Right atrium auricular region (tissue), 2 donors: Measurements from ENCODE around the gene WTAP. TPM values are rescaled to one million over a fixed set of nuclear protein-coding genes. Genes with fewer than 3 reads are reported as not detected.
A peak's percentile ranks its signal among the peaks of the same experiment; 100 is the strongest.
"Not testable (repeated sequence)": the region's sequence is repeated elsewhere in the genome, so short reads cannot be mapped to it uniquely, and the experiment has no call there.

ENCODE experiments used
- DNase-seq: peaks from one replicate; pipeline ENCODE4 v3.0.0-alpha.2; 2019; ENCODE audit warnings: low spot score
- H3K27ac ChIP-seq, 2 donors: fragments of 200-600 bp; sonication (generic); 1 replicate in 1 of 2; 2 replicates in 1 of 2; pipeline ENCODE4 v1.5.1; 2016 to 2019
- H3K27me3 ChIP-seq, 2 donors: fragments of 200-600 bp; sonication (generic); one replicate each; pipeline versions ENCODE4 v1.5.1 to v1.6.0; 2017 to 2019
- H3K36me3 ChIP-seq: fragments of 200-600 bp; sonication (generic); one replicate; pipeline ENCODE4 v1.5.1; 2016
- H3K4me1 ChIP-seq, 2 donors: fragments of 200-600 bp; sonication (generic); one replicate each; pipeline versions ENCODE4 v1.5.1 to v1.6.0; 2017 to 2019
- H3K4me3 ChIP-seq, 2 donors: fragments of 200-600 bp; sonication (generic); 1 replicate in 1 of 2; 2 replicates in 1 of 2; pipeline ENCODE4 v1.5.1; 2017 to 2019; ENCODE audit warnings: mild to moderate bottlenecking in 1 of 2, moderate library complexity in 1 of 2
- H3K9me3 ChIP-seq, 2 donors: fragments of 200-600 bp; sonication (generic); one replicate each; pipeline ENCODE4 v1.5.1; 2019
- total RNA-seq, 2 donors: library from RNA; depleted of rRNA; stranded (reverse); fragments of >200 nt; gene quantifications; one replicate each; pipeline ENCODE4 v1.1.0, GENCODE V29; 2016
- TF ChIP-seq, protein P1 (sequence below), 2 donors: fragments of 200-600 bp; sonication (generic); IDR thresholded peaks; one replicate each; pipeline ENCODE4 v1.5.1; 2019; ENCODE audit warnings: antibody characterized with exemption in 2 of 2

Gene WTAP
- total RNA-seq, 2 donors from 2014 or later = 43.4 to 45.3 TPM

DNA sequence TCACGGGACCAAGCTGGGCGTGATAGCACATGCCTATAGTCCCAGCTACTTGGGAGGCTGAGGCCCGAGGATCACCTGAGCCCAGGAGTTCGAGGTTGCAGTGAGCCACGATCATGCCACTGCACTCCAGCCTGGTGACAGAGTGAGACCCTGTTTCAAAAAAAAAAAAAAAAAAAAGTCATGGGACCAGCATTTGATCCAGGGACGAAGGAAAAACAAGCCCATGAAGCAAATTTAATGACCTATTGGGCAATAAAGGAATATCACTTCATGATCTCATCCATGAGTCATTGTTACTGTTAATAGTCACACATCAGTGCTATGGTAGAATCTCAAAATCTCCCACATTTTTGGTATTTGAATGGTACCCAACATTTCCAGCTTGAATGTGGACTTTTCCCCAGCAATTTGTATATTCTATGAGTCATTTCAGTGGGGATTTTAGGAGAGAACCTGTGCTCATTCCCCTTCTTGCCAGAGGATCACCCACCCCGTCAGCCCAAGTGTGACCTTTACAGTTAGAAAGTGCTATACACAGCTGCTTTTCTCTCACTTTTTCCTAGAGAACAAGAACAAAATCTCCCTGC lies 25.8 kb upstream of the WTAP start:
- H3K4me3 ChIP-seq = no peak overlapping the region

DNA sequence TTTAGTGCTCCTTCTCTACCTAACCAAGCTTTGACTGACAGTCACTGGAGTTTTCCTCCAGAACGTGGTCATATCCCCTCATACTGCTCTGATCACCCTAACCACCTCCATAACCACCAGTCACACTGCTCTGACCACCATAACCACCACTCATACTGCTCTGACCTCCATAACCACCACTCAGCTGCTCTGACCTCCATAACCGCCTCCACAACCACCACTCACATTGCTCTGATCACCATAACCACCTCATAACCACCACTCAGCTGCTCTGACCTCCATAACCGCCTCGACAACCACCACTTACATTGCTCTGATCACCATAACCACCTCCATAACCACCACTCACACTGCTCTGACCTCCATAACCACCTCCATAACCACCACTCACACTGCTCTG lies 16.7 kb upstream of the WTAP start:
- H3K27me3 ChIP-seq, H3K4me3 ChIP-seq, H3K27ac ChIP-seq, H3K36me3 ChIP-seq, DNase-seq, H3K9me3 ChIP-seq: not testable (repeated sequence)
- peaks cover 0 to 11% of the 10 kb centered on the region in 2 donors for H3K4me1 ChIP-seq

More for the DNA sequence above, 25.8 kb upstream of the WTAP start:
- no peaks in the 10 kb centered on the region for H3K9me3 ChIP-seq
- H3K4me1 ChIP-seq = peaks cover 0 to 15% of the 10 kb centered on the region in 2 donors
- peak overlapping the region; percentile 65 to 73 for H3K27ac ChIP-seq
- no peak for DNase-seq
- H3K27me3 ChIP-seq = no peaks in the 10 kb centered on the region
- no peaks in the 10 kb centered on the region for H3K36me3 ChIP-seq
- TF ChIP-seq, protein P1, sequence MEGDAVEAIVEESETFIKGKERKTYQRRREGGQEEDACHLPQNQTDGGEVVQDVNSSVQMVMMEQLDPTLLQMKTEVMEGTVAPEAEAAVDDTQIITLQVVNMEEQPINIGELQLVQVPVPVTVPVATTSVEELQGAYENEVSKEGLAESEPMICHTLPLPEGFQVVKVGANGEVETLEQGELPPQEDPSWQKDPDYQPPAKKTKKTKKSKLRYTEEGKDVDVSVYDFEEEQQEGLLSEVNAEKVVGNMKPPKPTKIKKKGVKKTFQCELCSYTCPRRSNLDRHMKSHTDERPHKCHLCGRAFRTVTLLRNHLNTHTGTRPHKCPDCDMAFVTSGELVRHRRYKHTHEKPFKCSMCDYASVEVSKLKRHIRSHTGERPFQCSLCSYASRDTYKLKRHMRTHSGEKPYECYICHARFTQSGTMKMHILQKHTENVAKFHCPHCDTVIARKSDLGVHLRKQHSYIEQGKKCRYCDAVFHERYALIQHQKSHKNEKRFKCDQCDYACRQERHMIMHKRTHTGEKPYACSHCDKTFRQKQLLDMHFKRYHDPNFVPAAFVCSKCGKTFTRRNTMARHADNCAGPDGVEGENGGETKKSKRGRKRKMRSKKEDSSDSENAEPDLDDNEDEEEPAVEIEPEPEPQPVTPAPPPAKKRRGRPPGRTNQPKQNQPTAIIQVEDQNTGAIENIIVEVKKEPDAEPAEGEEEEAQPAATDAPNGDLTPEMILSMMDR (IDR thresholded peaks at IDR 0.05) = no peak

DNA sequence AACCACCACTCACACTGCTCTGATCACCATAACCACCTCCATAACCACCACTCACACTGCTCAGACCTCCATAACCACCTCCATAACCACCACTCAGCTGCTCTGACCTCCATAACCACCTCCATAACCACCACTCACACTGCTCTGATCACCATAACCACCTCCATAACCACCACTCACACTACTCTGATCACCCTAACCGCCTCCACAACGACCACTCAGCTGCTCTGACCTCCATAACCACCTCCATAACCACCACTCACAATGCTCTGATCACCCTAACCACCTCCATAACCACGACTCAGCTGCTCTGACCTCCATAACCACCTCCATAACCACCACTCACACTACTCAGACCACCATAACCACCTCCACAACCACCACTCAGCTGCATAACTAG lies 14.9 kb upstream of the WTAP start:
- H3K27ac ChIP-seq, H3K27me3 ChIP-seq, DNase-seq, H3K9me3 ChIP-seq, H3K4me3 ChIP-seq, H3K36me3 ChIP-seq: not testable (repeated sequence)
- peaks cover 0 to 27% of the 10 kb centered on the region in 2 donors for H3K4me1 ChIP-seq

DNA sequence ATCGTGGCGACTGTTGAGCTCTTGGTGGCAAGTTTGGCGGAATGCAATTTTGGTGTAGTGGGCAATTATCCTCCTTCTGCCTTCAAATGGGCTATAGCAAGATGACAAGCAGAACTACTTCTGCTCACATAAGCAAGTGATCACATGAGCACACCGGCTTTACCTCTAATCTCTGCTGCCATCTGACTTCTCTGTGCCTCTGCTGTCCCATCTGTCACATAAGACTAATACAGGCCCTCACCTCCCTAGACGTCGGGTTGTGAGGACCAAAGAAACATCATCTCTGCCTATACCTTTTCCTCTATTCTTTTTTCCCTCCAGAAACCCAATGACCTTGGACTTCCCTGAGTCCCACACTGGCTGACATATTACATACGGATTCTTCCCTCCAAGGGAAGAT lies 13.3 kb upstream of the WTAP start:
- Histone ChIP-seq H3K4me1 (peaks cover 0 to 29% of the 10 kb centered on the region in 2 donors), H3K4me3 (no peak overlapping the region), H3K27me3 (no peaks in the 10 kb centered on the region), H3K36me3 (no peaks in the 10 kb centered on the region), H3K27ac (peak overlapping the region in 1 of 2 donors; percentile 39), H3K9me3 (no peaks in the 10 kb centered on the region)
- TF ChIP-seq, protein P1 (IDR thresholded peaks at IDR 0.05) = no peak
- DNase-seq = no peak

DNA sequence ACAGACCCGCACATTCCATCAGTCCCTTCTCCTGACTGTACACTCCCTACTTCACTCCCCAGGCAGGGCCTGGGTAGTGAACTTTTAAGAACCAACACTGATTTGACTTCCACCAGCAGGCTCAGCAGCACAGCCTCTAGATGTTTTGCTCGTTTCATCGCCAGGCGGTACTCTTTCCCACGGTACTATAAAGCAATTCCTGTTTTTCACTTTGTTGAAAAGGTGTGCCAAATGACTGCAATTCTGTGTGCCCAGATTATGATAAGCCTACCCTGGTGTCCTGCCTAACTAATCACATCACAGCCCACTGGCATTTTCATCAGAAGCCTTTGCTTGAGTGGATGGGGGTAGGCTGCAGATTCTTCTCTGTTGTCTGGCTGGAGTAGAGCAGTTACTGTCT lies 12.9 kb upstream of the WTAP start:
- Histone ChIP-seq H3K4me3 (no peak overlapping the region), H3K27me3 (no peaks in the 10 kb centered on the region)
- TF ChIP-seq, protein P1 (IDR thresholded peaks at IDR 0.05) = no peak

DNA sequence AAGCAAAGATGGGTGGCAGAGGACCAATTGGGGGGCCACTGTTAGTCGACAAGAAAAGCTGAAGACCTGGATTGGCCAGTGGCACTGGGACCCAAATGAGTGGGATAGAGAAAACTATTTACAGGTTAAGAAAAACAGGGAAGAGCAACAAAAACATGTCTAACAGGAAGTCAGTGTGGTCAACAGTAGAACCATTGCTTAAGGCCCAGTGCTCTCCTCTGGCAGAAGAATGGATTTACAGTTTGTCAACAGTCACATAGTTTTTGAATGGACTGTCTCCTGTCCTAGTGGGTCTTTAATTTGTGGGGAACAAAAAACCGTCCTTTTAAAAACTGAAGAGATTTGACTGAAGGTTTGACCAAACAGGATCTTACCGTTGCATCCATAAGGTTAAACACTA lies 12.1 kb upstream of the WTAP start:
- Histone ChIP-seq H3K4me3 (no peak overlapping the region), H3K4me1 (peaks cover 0 to 29% of the 10 kb centered on the region in 2 donors), H3K27me3 (no peaks in the 10 kb centered on the region), H3K27ac (peak overlapping the region; percentile 39 to 74), H3K9me3 (no peaks in the 10 kb centered on the region), H3K36me3 (no peaks in the 10 kb centered on the region)
- TF ChIP-seq, protein P1 (IDR thresholded peaks at IDR 0.05) = no peak
- no peak for DNase-seq

More for the DNA sequence above, 12.9 kb upstream of the WTAP start:
- H3K36me3 ChIP-seq = no peaks in the 10 kb centered on the region
- H3K9me3 ChIP-seq = no peaks in the 10 kb centered on the region
- peak overlapping the region in 1 of 2 donors; percentile 39 for H3K27ac ChIP-seq
- peaks cover 0 to 29% of the 10 kb centered on the region in 2 donors for H3K4me1 ChIP-seq
- DNase-seq = no peak

DNA sequence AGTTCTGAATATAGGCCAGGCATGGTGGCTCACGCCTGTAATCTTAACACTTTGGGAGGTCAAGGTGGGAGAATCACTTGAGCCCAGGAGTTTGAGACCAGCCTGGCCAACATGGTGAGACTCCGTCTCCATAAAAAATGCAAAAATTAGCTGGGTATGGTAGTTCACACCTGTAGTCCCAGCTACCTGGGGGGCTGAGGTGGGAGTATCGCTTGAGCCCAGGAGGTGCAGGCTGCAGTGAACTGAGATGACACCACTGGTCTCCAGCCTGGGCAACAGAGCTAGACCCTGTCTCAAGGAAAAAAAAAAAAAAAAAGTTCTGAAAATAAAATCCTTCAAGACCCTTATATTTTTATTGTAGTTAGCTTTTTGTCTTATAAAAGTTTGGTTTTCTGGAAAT lies 11.7 kb upstream of the WTAP start:
- Histone ChIP-seq H3K27me3 (no peaks in the 10 kb centered on the region), H3K27ac (peak overlapping the region; percentile 62 to 74), H3K4me3 (no peak overlapping the region), H3K9me3 (no peaks in the 10 kb centered on the region), H3K4me1 (peaks cover 0 to 29% of the 10 kb centered on the region in 2 donors), H3K36me3 (no peaks in the 10 kb centered on the region)
- TF ChIP-seq, protein P1 (IDR thresholded peaks at IDR 0.05) = no peak
- DNase-seq = no peak
